GM19455 (cell line): Measurements from ENCODE around the gene MGMT.

Source experiments
- ATAC-seq: cut with Tn5 transposase; IDR thresholded peaks from one replicate; pipeline ENCODE4 v1.9.1; 2021; ENCODE audit not compliant: unreplicated experiment

MGMT gene

GRCh38 chr10:129754211-129755050 is 287.4 kb downstream of the MGMT start:
- ATAC-seq: no peak

GRCh38 chr10:129755158-129755591 is 288.1 kb downstream of the MGMT start:
- no peak for ATAC-seq

- ATAC-seq: no peak
Measured at GRCh38 chr10:129755621-129756020, 288.6 kb downstream of the MGMT start.

- no peak for ATAC-seq
Measured at GRCh38 chr10:129756912-129757901, 290.2 kb downstream of the MGMT start.

- ATAC-seq: no peak
Measured at GRCh38 chr10:129758207-129759021, 291.4 kb downstream of the MGMT start.

- ATAC-seq: no peak
Measured at GRCh38 chr10:129759214-129760002, 292.4 kb downstream of the MGMT start.

- ATAC-seq: no peak
Measured at GRCh38 chr10:129760003-129760315, 292.9 kb downstream of the MGMT start.

GRCh38 chr10:129760416-129760815 is 293.4 kb downstream of the MGMT start:
- ATAC-seq: no peak

- no peak for ATAC-seq
Measured at GRCh38 chr10:129761197-129761972, 294.3 kb downstream of the MGMT start.

- ATAC-seq: no peak
Measured at GRCh38 chr10:129761981-129762956, 295.2 kb downstream of the MGMT start.

GRCh38 chr10:129764011-129764900 is 297.2 kb downstream of the MGMT start:
- ATAC-seq: no peak

- ATAC-seq: no peak
Measured at GRCh38 chr10:129764901-129765663, 298.0 kb downstream of the MGMT start.

- no peak for ATAC-seq
Measured at GRCh38 chr10:129765664-129766550, 298.9 kb downstream of the MGMT start.

- ATAC-seq: no peak
Measured at GRCh38 chr10:129766611-129767550, 299.8 kb downstream of the MGMT start.
